ENCODE results near the gene ANGPTL4.
"Not testable (repeated sequence)": the region's sequence is repeated elsewhere in the genome, so short reads cannot be mapped to it uniquely, and the experiment has no call there.

Gene ANGPTL4

DNA sequence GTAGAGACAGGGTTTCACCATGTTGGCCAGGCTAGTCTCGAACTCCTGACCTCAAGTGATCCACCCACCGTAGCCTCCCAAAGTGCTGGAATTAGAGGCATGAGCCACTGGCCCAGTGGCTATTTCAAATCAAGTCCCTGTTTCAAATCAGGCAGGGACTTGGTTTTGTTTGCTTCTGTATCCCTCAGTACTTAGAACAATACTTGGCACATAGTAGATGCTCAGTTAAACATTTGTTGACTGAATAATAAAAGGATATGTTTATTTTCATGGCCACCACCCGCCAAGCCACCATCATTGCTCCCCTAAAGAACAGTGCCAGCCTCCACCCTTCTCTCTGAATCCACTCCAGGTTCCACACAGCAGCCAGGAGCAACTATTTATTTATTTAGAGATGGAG is 38.5 kb upstream of the ANGPTL4 start:
- H3K4me1 Mint-ChIP-seq, result peaks cover 16% of the 10 kb centered on the region
- peaks cover 29% of the 10 kb centered on the region for H3K36me3 Mint-ChIP-seq (ENCODE audit: low read depth)
- H3K27ac Mint-ChIP-seq, result no peak overlapping the region
- no peak for ATAC-seq
- no peak overlapping the region for H3K4me3 Mint-ChIP-seq
- DNase-seq, result no peak
- no peaks in the 10 kb centered on the region for H3K27me3 Mint-ChIP-seq
- no peaks in the 10 kb centered on the region for H3K9me3 Mint-ChIP-seq

DNA sequence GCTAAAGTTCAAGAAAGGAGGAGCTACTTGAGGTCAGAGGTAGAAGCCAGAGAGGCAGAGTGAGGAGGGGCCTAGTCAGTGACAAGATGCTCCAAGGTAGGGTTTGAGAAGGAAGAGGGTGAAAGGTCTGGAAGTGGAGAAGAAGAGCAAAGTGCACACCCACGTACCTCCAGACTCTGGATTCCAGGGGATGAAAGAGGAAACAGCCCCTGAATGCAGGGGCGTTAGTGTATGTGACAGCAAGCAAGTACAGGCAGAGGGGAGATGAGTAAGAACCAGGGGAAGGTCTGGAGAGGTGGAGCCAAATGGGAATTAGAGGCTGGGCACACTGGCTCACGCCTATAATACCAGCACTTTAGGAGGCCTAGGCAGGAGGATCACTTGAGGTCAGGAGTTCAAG is 34.0 kb upstream of the ANGPTL4 start:
- ATAC-seq, result no peak
- Mint-ChIP-seq H3K9me3 (no peaks in the 10 kb centered on the region), H3K27me3 (peaks cover 7% of the 10 kb centered on the region), H3K27ac (no peak overlapping the region), H3K4me1 (no peaks in the 10 kb centered on the region), H3K36me3 (ENCODE audit: low read depth) (no peaks in the 10 kb centered on the region), H3K4me3 (no peak overlapping the region)
- DNase-seq, result no peak

DNA sequence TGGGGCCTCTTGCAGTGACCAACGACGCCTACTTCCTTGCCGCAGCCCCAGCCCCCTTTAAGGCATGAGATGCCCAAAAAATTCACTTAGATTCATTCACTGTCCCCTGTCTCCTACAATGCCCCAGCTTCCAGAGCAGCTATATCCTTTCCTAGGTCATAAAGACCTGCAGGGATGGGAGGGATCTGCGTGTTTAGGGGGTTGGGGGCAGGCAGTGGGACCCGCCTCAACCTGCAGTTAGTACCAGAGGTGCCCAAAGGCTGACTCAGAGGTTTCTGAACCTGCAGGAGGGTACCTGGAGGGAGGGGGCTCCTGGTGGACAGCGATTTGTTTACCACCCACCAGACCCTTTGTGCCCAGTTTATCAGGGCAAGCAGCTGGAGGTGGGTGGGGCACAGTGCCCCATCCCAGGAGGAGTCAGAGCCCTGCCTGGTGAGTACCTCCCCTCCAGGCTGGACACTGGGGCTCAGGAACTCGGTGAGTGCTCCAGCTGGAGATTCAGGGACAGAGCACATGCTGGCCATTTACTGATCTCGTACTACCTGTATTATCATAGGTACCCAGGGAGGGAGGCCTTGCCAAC is 32.6 kb upstream of the ANGPTL4 start:
- no peak for DNase-seq
- H3K36me3 Mint-ChIP-seq (ENCODE audit: low read depth), result no peaks in the 10 kb centered on the region
- no peak overlapping the region for H3K27ac Mint-ChIP-seq

DNA sequence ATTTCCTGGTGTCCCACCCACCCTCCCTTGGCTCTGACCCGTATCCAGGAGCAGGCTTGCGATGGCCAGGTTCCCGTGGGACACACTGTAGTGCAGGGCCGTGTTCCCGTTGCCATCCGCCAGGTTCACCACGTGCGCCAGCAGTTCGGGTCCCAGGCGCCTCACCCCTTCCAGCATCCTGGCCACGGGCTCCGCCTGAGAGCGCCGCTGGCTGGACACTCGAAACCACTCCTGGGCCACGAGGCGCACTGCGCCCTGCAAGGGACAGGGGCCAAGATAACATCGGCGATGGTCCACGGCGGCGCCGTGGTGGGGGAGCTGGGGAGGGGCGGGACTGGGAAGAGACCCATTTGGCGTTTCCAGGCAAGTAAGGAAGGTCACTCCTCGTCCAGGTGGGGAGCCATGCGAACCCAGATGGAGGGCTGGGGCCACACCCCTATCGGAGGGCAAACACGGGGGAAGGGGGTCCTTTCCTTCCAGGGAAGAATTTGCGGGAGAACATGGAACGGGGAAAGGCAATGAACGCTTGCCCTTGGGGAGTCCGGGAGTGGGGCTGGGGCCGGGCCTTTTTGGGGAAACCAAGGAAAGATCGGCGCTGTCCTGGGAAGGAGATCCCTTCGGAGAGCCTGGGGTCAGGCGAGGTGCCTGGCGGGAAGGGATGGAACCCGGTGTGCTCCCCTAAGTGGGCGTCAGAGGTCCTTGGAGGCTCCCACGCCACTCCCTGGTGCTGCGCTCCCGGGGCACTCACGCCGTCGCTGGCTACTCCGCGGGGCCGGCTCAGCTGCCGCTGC is 30.8 kb upstream of the ANGPTL4 start:
- H3K4me1 Mint-ChIP-seq, result peaks cover 5% of the 10 kb centered on the region
- ATAC-seq, result no peak
- no peak overlapping the region for H3K4me3 Mint-ChIP-seq
- peaks cover 29% of the 10 kb centered on the region for H3K27me3 Mint-ChIP-seq
- no peaks in the 10 kb centered on the region for H3K9me3 Mint-ChIP-seq
- H3K36me3 Mint-ChIP-seq (ENCODE audit: low read depth), result no peaks in the 10 kb centered on the region
- no peak for DNase-seq
- no peak overlapping the region for H3K27ac Mint-ChIP-seq

More for the DNA sequence above, 32.6 kb upstream of the ANGPTL4 start:
- H3K4me1 Mint-ChIP-seq, result peaks cover 3% of the 10 kb centered on the region
- peaks cover 14% of the 10 kb centered on the region for H3K27me3 Mint-ChIP-seq
- H3K9me3 Mint-ChIP-seq, result no peaks in the 10 kb centered on the region
- no peak for ATAC-seq
- no peak overlapping the region for H3K4me3 Mint-ChIP-seq

DNA sequence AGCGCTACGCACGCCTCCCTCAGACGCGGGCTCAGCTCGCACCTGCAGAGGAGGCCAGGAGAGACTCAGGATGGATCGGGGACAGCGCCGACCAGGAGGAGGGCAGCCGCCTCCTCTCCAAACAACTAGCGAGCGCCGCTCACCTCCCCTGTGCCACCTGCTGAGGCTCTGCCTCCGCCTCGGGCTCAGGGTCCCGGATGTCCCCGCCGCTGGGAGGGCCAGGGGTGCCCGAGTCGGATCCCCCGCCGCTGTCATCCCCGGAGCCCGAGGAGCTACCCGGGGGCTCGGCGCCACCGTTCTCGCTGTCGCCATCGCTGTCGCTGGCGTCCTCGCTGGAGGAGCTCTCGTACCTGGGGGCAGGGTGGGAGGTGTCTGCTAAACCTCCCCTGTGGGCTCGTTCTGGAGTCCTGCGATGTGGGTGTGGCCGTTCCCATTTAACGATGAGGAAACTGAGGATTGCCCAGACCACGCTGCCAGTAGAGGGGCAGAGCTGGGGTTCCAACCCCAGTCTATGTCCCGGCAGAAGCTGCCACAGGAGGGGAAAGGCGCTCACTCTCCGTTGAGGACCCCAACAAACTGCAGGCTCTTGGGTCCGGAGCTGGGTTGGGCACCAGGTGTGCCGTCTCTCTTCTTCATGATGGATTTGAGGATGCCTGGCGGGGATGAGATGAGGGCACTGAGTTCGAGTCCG is 30.0 kb upstream of the ANGPTL4 start:
- peaks cover 34% of the 10 kb centered on the region for H3K27me3 Mint-ChIP-seq
- no peak overlapping the region for H3K4me3 Mint-ChIP-seq
- ATAC-seq (no peak), DNase-seq (no peak)
- H3K27ac Mint-ChIP-seq, result no peak overlapping the region
- no peaks in the 10 kb centered on the region for H3K36me3 Mint-ChIP-seq (ENCODE audit: low read depth)
- peaks cover 5% of the 10 kb centered on the region for H3K4me1 Mint-ChIP-seq
- no peaks in the 10 kb centered on the region for H3K9me3 Mint-ChIP-seq

DNA sequence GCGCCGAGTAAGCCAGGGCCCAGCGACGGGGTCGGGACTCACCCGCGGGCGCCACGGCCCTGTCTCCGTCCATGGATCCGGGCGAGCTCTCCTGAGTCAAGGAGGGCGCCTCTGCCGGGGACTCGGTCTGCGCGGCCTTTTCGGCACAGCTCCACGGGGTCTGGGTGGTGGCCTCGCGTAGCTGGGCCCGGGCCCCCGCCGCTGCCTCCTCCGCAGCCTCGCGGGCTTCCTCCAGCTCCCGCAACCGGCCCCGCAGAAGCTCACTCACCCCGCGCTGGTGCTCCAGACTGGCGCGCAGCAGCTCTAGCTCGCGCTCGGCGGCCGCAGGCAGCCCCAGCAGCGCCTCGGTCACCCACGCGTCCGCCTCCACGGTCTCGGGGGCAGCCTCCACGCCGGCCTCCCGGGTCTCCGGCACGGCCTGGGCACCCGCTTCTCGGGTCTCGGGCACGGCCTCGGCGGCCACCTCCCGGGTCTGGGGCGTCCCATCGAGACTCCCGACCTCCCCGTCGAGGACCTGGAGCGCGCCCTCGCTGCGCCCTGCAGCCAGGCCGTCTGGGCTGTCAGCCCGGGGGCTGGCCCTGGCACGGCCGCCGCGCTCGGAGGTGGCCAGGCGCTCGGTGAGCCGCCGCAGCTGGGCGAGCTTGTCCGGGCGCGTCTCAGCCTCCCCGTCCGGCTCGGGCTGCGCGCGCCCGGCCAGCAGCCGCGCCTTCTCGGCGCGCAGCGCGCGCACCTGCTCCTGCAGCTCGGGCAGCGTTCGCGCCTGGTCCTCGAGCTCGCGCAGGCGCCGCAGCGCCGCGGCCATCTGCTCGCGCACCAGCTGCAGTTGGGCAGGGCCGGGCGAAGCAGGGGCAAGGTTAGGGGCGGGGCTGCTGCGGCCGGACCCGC is 29.3 kb upstream of the ANGPTL4 start:
- Mint-ChIP-seq H3K27me3 (peaks cover 36% of the 10 kb centered on the region), H3K9me3 (no peaks in the 10 kb centered on the region), H3K4me1 (peaks cover 5% of the 10 kb centered on the region), H3K36me3 (ENCODE audit: low read depth) (no peaks in the 10 kb centered on the region), H3K27ac (no peak overlapping the region), H3K4me3 (no peak overlapping the region)
- DNase-seq (no peak), ATAC-seq (peak; percentile 60)

DNA sequence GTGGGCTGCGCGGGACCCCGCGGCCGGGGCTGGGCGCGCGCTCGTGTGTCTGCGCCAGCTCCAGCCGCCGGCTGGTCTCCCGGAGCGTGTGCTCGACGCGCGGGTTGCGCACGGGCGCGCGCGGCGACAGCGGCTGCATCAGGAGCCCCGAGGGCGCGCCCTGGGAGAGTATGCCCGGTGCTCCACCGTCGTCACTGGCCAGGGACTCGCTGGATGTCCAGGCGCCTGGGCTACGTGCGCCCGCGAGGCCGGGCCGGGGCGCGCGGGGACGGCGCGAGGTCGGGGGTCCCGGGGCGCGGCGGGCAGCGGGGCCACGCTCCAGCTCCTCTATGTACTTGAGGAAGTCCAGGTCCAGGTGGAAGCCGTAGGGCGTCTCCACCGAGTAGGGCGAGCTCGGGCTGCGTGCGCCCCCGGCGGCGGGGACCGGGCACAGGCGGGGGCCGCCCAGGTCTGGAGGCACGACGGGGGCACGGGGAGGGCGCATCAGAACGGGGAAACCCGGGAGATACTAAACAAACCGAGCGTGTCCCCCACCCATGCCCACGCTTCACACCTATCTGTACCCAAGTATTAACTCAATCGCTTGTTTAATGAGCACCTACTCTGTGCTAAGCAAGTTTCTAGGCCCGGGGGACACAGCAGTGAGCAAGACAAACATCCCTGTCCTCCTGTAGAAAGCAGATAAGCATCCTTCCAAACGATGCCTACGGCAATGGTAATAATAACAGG is 28.4 kb upstream of the ANGPTL4 start:
- DNase-seq, result peak; percentile 50
- Mint-ChIP-seq H3K27ac (no peak overlapping the region), H3K4me1 (peaks cover 5% of the 10 kb centered on the region), H3K4me3 (peak overlapping the region; percentile 45), H3K9me3 (no peaks in the 10 kb centered on the region), H3K27me3 (peaks cover 42% of the 10 kb centered on the region), H3K36me3 (ENCODE audit: low read depth) (no peaks in the 10 kb centered on the region)
- ATAC-seq, result peak; percentile 38

DNA sequence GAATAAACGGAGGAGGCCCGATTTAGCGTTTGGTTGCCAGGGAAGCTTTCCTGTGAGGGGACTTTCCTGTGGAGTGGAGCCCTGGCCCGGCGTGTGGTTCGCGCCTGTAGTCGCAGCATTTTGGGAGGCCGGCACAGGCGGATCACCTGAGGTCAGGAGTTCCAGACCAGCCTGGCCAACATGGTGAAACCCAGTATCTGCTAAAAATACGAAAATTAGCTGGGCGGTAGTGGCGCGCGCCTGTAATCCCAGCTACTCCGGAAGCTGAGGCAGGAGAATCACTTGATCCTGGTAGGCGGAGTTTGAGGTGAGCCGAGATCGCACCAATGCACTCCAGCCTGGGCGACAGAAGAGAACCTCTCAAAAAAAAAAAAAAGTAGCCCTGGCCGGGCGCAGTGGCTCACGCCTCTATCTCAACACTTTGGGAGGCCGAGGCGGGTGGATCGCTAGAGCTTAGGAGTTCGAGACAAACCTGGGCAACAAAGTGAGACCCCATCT is 27.8 kb upstream of the ANGPTL4 start:
- no peak for DNase-seq
- Mint-ChIP-seq H3K9me3 (no peaks in the 10 kb centered on the region), H3K4me3 (peak overlapping the region; percentile 45), H3K4me1 (peaks cover 5% of the 10 kb centered on the region), H3K27me3 (peaks cover 47% of the 10 kb centered on the region), H3K36me3 (ENCODE audit: low read depth) (no peaks in the 10 kb centered on the region), H3K27ac (no peak overlapping the region)
- no peak for ATAC-seq

DNA sequence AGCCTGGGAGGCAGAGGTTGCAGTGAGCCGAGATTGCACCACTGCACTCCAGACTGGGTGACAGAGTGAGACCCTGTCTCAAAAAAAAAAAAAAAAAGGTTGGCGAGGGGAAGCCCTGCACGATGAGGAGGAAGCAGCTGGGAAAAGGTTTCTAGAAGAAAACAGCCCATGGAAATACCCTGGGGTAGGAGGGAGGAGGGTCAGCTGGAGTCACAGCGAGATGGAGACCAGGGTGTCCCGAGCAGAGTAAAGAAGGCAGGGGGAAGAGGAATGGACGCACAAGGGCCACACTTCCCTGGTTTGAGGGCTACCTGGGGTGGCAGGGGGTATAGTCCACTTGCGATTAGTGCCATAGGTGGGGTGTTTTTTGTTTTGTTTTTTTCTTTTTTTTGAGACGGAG is 27.3 kb upstream of the ANGPTL4 start:
- Mint-ChIP-seq H3K27ac (no peak overlapping the region), H3K27me3 (peaks cover 51% of the 10 kb centered on the region), H3K4me1 (peaks cover 5% of the 10 kb centered on the region), H3K4me3 (no peak overlapping the region), H3K9me3 (no peaks in the 10 kb centered on the region), H3K36me3 (ENCODE audit: low read depth) (no peaks in the 10 kb centered on the region)
- ATAC-seq (no peak), DNase-seq (no peak)

DNA sequence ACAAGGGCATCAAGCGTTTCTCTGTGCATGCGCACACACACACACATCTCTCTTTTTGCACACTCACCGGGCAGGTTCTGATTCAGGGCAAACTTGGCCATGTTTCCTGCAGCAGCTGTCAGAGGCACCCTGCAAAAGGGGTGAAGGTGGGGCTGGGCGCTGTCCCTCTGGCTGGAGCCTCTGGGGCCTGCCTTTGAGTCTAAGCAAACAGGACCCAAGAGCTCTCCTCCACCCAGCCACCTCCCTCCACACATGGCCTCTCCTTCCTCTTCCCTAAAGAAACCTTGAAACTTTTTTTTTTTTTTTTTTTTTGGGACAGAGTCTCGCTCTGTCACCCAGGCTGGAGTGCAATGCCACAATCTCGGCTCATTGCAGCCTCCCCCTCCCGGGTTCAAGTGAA is 26.2 kb upstream of the ANGPTL4 start:
- Mint-ChIP-seq H3K4me3 (no peak overlapping the region), H3K9me3 (no peaks in the 10 kb centered on the region), H3K27me3 (peaks cover 54% of the 10 kb centered on the region), H3K36me3 (ENCODE audit: low read depth) (no peaks in the 10 kb centered on the region), H3K4me1 (peaks cover 5% of the 10 kb centered on the region), H3K27ac (no peak overlapping the region)
- DNase-seq (no peak), ATAC-seq (no peak)

DNA sequence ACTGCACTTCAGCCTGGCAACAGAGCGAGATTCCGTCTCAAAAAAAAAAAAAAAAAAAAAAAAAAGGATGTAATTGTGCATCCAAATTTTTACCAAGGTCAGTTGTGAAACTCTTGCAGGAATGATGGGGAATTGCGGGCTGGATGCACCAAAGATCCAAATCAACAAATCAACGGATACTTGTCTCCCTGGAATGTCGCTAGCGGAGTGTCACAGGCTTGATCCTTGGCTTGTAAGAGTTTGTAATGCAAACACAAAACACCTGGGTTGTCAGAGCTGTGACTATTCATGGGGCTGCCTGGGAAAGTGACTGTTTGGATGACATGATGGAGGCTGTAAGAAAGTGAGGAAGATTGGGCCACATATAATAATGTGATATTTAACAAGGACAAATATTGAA is 25.1 kb upstream of the ANGPTL4 start:
- H3K9me3 Mint-ChIP-seq, result no peaks in the 10 kb centered on the region
- peaks cover 57% of the 10 kb centered on the region for H3K27me3 Mint-ChIP-seq
- H3K4me3 Mint-ChIP-seq, result no peak overlapping the region
- DNase-seq (no peak), ATAC-seq (no peak)
- no peaks in the 10 kb centered on the region for H3K36me3 Mint-ChIP-seq (ENCODE audit: low read depth)
- H3K4me1 Mint-ChIP-seq, result peaks cover 8% of the 10 kb centered on the region
- H3K27ac Mint-ChIP-seq, result no peak overlapping the region

DNA sequence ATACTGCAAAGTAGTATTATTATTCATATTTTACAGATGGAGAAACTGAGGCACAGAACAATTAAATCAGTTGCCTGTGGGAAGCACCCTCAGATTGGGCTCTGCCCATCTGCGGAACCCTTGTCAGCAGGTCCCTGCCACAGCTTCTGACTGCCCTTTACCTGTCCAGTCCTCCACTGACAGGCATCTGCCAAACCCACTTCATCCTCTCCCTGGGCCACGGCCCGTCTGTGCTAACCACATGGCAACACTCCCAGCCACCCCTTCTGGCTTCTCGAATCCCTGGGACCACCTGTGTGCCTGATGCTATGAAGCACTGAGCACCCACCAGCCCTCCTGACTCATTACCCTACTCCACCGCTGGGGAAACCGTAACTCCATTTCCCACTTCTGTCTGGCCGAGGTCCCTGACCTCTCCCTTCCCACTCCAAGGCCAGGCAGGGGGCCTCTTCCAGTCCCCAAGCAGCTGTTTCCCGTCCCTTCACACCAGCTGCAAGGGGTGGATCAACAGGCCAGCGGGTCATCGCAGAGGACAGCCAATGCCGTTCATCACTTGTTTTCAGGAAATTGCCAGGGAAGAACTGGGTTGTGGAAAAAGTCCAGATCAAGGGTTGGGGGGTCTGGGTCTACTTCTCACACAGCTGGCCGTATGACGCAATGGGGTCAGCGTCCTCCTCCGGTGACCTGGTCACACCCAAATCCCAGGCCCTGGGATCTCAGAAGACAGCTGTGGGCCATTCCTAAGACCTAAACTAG is 23.4 kb upstream of the ANGPTL4 start:
- Mint-ChIP-seq H3K4me3 (no peak overlapping the region), H3K4me1 (peaks cover 8% of the 10 kb centered on the region), H3K27ac (no peak overlapping the region), H3K36me3 (ENCODE audit: low read depth) (no peaks in the 10 kb centered on the region), H3K9me3 (no peaks in the 10 kb centered on the region), H3K27me3 (peaks cover 53% of the 10 kb centered on the region)
- DNase-seq (no peak), ATAC-seq (no peak)

DNA sequence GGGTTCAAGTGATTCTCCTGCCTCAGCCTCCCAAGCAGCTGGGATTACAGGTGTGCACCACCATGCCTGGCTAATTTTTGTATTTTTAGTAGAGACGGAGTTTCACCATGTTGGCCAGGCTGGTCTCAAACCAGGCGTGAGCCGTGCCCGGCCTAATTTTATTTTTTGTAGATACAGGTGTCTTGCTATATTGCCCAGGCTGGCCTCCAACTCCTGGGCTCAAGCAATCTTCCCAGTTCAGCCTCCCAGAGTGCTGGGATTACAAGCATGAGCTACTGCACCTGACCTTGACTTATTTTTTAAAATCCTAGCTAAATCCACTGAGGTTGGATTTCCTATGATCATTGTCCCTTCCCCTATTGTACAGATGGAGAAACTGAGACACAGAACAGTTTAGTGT is 22.5 kb upstream of the ANGPTL4 start:
- not testable (repeated sequence) for H3K4me1 Mint-ChIP-seq; H3K27ac Mint-ChIP-seq; ATAC-seq; H3K4me3 Mint-ChIP-seq; DNase-seq; H3K36me3 Mint-ChIP-seq (ENCODE audit: low read depth); H3K9me3 Mint-ChIP-seq
- peaks cover 45% of the 10 kb centered on the region for H3K27me3 Mint-ChIP-seq
